Ovary (tissue), 3 donors: ENCODE measurements around the gene ZMYND10.

Experiments used
- CTCF ChIP-seq, 3 donors: fragments of 450-650 bp in 2 of 3; fragments of 200-600 bp in 1 of 3; IDR thresholded peaks; one replicate each; pipeline versions ENCODE4 v1.5.1 to v1.8.0; 2016 to 2022; ENCODE audit warnings: antibody characterized with exemption in 3 of 3, mild to moderate bottlenecking in 1 of 3
- EP300 ChIP-seq: sonication (generic); formaldehyde crosslinking; IDR thresholded peaks from one replicate; pipeline ENCODE4 v1.6.1; 2017; ENCODE audit warnings: antibody characterized with exemption
- POLR2A ChIP-seq: fragments of 450-650 bp; IDR thresholded peaks from one replicate; pipeline ENCODE4 v1.6.1; 2017; ENCODE audit warnings: antibody characterized with exemption, mild to moderate bottlenecking, moderate library complexity
- donor health status: DM: no; HTN: no; CAD: no.

- TF ChIP-seq POLR2A, result no peak
- no peak for TF ChIP-seq CTCF (IDR thresholded peaks at IDR 0.05)
- TF ChIP-seq EP300, result no peak
Observed at GRCh38 chr3:50357481-50357880, 11.9 kb upstream of the ZMYND10 start.
